ENCODE data around the gene KCNT2.

DNA sequence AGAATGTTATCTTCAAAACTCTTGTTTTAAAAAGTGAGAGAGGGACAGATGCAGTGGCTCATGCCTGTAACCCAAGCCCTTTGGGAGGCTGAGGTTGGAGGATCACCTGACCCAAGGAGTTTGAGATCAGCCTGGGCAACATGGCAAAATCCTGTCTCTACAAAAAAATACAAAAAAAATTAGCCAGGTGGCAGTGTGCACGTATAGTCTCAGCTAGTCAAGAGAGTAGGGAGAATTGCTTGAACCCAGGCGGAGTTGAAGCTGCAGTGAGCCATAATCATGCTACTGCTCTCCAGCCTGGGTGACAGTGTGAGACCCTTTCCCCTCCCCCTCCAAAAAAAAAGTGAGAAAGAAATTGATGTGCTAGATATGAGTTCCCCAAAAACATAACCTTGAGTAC lies 131.0 kb downstream of the KCNT2 start:
- TF ChIP-seq RAD21 (IDR thresholded peaks at IDR 0.05; ENCODE audit: low read depth) (no peak), CEBPB (IDR thresholded peaks at IDR 0.05) (no peak), EP300 (IDR thresholded peaks at IDR 0.05; ENCODE audit: borderline replicate concordance) (no peak), FOXM1 (IDR thresholded peaks at IDR 0.05; ENCODE audit: borderline replicate concordance, low read depth) (no peak), CREB1 (IDR thresholded peaks at IDR 0.05; ENCODE audit: low read depth) (no peak), TEAD4 (IDR thresholded peaks at IDR 0.05) (no peak), MAX (IDR thresholded peaks at IDR 0.05) (no peak), TCF12 (IDR thresholded peaks at IDR 0.05; ENCODE audit: low read depth) (no peak), TAF1 (IDR thresholded peaks at IDR 0.05; ENCODE audit: low read depth) (no peak), EGR1 (IDR thresholded peaks at IDR 0.05) (no peak), YY1 (IDR thresholded peaks at IDR 0.05; ENCODE audit: low read depth) (no peak)
- TF ChIP-seq, protein P1, sequence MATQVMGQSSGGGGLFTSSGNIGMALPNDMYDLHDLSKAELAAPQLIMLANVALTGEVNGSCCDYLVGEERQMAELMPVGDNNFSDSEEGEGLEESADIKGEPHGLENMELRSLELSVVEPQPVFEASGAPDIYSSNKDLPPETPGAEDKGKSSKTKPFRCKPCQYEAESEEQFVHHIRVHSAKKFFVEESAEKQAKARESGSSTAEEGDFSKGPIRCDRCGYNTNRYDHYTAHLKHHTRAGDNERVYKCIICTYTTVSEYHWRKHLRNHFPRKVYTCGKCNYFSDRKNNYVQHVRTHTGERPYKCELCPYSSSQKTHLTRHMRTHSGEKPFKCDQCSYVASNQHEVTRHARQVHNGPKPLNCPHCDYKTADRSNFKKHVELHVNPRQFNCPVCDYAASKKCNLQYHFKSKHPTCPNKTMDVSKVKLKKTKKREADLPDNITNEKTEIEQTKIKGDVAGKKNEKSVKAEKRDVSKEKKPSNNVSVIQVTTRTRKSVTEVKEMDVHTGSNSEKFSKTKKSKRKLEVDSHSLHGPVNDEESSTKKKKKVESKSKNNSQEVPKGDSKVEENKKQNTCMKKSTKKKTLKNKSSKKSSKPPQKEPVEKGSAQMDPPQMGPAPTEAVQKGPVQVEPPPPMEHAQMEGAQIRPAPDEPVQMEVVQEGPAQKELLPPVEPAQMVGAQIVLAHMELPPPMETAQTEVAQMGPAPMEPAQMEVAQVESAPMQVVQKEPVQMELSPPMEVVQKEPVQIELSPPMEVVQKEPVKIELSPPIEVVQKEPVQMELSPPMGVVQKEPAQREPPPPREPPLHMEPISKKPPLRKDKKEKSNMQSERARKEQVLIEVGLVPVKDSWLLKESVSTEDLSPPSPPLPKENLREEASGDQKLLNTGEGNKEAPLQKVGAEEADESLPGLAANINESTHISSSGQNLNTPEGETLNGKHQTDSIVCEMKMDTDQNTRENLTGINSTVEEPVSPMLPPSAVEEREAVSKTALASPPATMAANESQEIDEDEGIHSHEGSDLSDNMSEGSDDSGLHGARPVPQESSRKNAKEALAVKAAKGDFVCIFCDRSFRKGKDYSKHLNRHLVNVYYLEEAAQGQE (IDR thresholded peaks at IDR 0.05; ENCODE audit: low read depth) = no peak
